Mesenchymal stem cell (in vitro differentiated cells and primary cell): ENCODE results near the gene INPPL1. TPM values are rescaled to one million over a fixed set of nuclear protein-coding genes. Genes with fewer than 3 reads are reported as not detected.

ENCODE experiments used
- DNase-seq: peaks from one replicate; pipeline ENCODE4 v3.0.0-alpha.2; 2013
- H2AFZ ChIP-seq: one replicate; pipeline ENCODE4 v1.6.1; 2013; ENCODE audit warnings: low read depth, mild to moderate bottlenecking, control low read depth, inconsistent platforms, low read length, moderate library complexity
- H2AK5ac ChIP-seq: 2 replicates; pipeline ENCODE4 v1.6.1; 2013; ENCODE audit warnings: low read length, moderate library complexity, mild to moderate bottlenecking, inconsistent platforms; ENCODE audit not compliant: severe bottlenecking
- H2BK120ac ChIP-seq: one replicate; pipeline ENCODE4 v1.6.1; 2013; ENCODE audit warnings: low read depth, mild to moderate bottlenecking, inconsistent platforms, low read length, moderate library complexity
- H2BK12ac ChIP-seq, 2 experiments: one replicate each; pipeline ENCODE4 v1.6.1; 2013; ENCODE audit warnings: inconsistent platforms in 2 of 2, low read length in 2 of 2, mild to moderate bottlenecking in 2 of 2, moderate library complexity in 2 of 2, control low read depth in 1 of 2
- H2BK15ac ChIP-seq: one replicate; pipeline ENCODE4 v1.6.1; 2013; ENCODE audit warnings: mild to moderate bottlenecking, low read depth, inconsistent platforms; ENCODE audit not compliant: poor library complexity, severe bottlenecking
- H2BK5ac ChIP-seq: 2 replicates; pipeline ENCODE4 v1.6.1; 2013; ENCODE audit warnings: low read depth, mild to moderate bottlenecking, low read length, control low read depth, inconsistent platforms; ENCODE audit not compliant: poor library complexity, severe bottlenecking
- H3K14ac ChIP-seq, 2 experiments: one replicate each; pipeline ENCODE4 v1.6.1; 2013; ENCODE audit warnings: inconsistent platforms in 2 of 2, low read length in 2 of 2, control low read depth in 1 of 2, mild to moderate bottlenecking in 1 of 2, moderate library complexity in 1 of 2
- H3K18ac ChIP-seq, 2 experiments: one replicate each; pipeline ENCODE4 v1.6.1; 2013; ENCODE audit warnings: inconsistent platforms in 2 of 2, low read length in 2 of 2, control low read depth in 1 of 2, low read depth in 1 of 2, mild to moderate bottlenecking in 1 of 2
- H3K23ac ChIP-seq, 2 experiments: one replicate each; pipeline ENCODE4 v1.6.1; 2013; ENCODE audit warnings: inconsistent platforms in 2 of 2, low read length in 2 of 2, mild to moderate bottlenecking in 2 of 2, moderate library complexity in 2 of 2, control low read depth in 1 of 2
- H3K27ac ChIP-seq: 2 replicates; pipeline ENCODE4 v1.5.1; 2013; ENCODE audit warnings: mild to moderate bottlenecking, moderate library complexity, low read length, control low read depth, inconsistent platforms; ENCODE audit not compliant: poor library complexity, severe bottlenecking
- H3K27me3 ChIP-seq, 2 experiments: 2 replicates each; pipeline versions ENCODE4 v1.6.1 to v1.7.0; 2013; ENCODE audit warnings: low read length in 2 of 2, mild to moderate bottlenecking in 2 of 2, moderate library complexity in 2 of 2, control low read depth in 1 of 2, inconsistent platforms in 1 of 2; ENCODE audit not compliant: control insufficient read depth in 1 of 2, insufficient read depth in 1 of 2
- H3K36me3 ChIP-seq, 2 experiments: 2 replicates each; pipeline versions ENCODE4 v1.6.1 to v1.7.0; 2013; ENCODE audit warnings: low read length in 2 of 2, control low read depth in 1 of 2, inconsistent platforms in 1 of 2, low read depth in 1 of 2, mild to moderate bottlenecking in 1 of 2; ENCODE audit not compliant: insufficient read depth in 2 of 2, control insufficient read depth in 1 of 2
- H3K4ac ChIP-seq, 2 experiments: one replicate each; pipeline ENCODE4 v1.6.1; 2013; ENCODE audit warnings: inconsistent platforms in 2 of 2, low read length in 2 of 2, mild to moderate bottlenecking in 2 of 2, moderate library complexity in 2 of 2, control low read depth in 1 of 2, low read depth in 1 of 2
- H3K4me1 ChIP-seq: 2 replicates; pipeline ENCODE4 v1.6.1; 2013; ENCODE audit warnings: low read depth, low read length, control low read depth; ENCODE audit not compliant: control insufficient read depth, insufficient read depth
- H3K4me2 ChIP-seq: 2 replicates; pipeline ENCODE4 v1.6.1; 2013; ENCODE audit warnings: low read length, mild to moderate bottlenecking, inconsistent platforms; ENCODE audit not compliant: poor library complexity, severe bottlenecking
- H3K4me3 ChIP-seq, 2 experiments: 2 replicates each; pipeline versions ENCODE4 v1.5.1 to v1.7.0; 2013; ENCODE audit warnings: low read length in 2 of 2, mild to moderate bottlenecking in 2 of 2, control low read depth in 1 of 2, low read depth in 1 of 2; ENCODE audit not compliant: insufficient read depth in 1 of 2
- H3K79me1 ChIP-seq: replicated peaks from 2 replicates; pipeline ENCODE4 v1.6.1; 2013; ENCODE audit warnings: mild to moderate bottlenecking, control low read depth, low read length, inconsistent platforms; ENCODE audit not compliant: poor library complexity, severe bottlenecking
- H3K9ac ChIP-seq: 2 replicates; pipeline ENCODE4 v1.7.0; 2013; ENCODE audit warnings: mild to moderate bottlenecking, low read length, moderate library complexity
- H3K9me3 ChIP-seq: 2 replicates; pipeline ENCODE4 v1.7.0; 2013; ENCODE audit warnings: mild to moderate bottlenecking, low read length; ENCODE audit not compliant: control insufficient read depth
- H4K8ac ChIP-seq: one replicate; pipeline ENCODE4 v1.6.1; 2013; ENCODE audit warnings: inconsistent platforms, mild to moderate bottlenecking, low read length, moderate library complexity
- H4K91ac ChIP-seq: one replicate; pipeline ENCODE4 v1.6.1; 2013; ENCODE audit warnings: mild to moderate bottlenecking, low read length, inconsistent platforms
- WGBS: methylation state at CpG from one replicate; pipeline ENCODE4 v1.1.7; 2013; ENCODE audit warnings: mixed read lengths; 5-methylcytosine and 5-hydroxymethylcytosine counted together
- polyA plus RNA-seq, 2 experiments: library from polyadenylated mRNA; stranded (reverse); fragments of 200-250 nt; gene quantifications; one replicate each; pipeline ENCODE4 v1.2.3, GENCODE V29; 2013

INPPL1 gene
- 111 TPM for polyA plus RNA-seq (2013, experiment 1 of 2)
- polyA plus RNA-seq (2013, experiment 2 of 2) = 103 TPM

GRCh38 chr11:72224564-72225410 is at the start of gene INPPL1:
Gene INPPL1, plus strand, starts transcription at chr11:72224767. Its CDS starts 218 bp downstream, at chr11:72224985.
- Histone ChIP-seq H2BK15ac (peak within 1 kb of the TSS; percentile 89), H4K91ac (peak within 1 kb of the TSS; percentile 88), H2BK5ac (peak within 1 kb of the TSS; percentile 89), H3K27ac (peak within 1 kb of the TSS; percentile 83), H4K8ac (peak within 1 kb of the TSS; percentile 74), H2AK5ac (peak within 1 kb of the TSS; percentile 66), H3K9me3 (no peaks in the 10 kb centered on the region), H3K79me1 (peaks cover 18% of the 10 kb centered on the region), H3K23ac (peak within 1 kb of the TSS; percentile 42 to 84), H3K4ac (peak within 1 kb of the TSS; percentile 57 to 98), H3K4me2 (peak within 1 kb of the TSS; percentile 78), H3K14ac (peak within 1 kb of the TSS; percentile 27 to 98), H3K27me3 (no peaks in the 10 kb centered on the region), H3K18ac (peak within 1 kb of the TSS; percentile 88 to 91), H2BK120ac (peak within 1 kb of the TSS; percentile 96), H3K4me1 (peaks cover 35% of the 10 kb centered on the region), H3K9ac (peak within 1 kb of the TSS; percentile 94), H3K36me3 (peaks cover 31 to 34% of the 10 kb centered on the region in 2 experiments), H2BK12ac (peak within 1 kb of the TSS; percentile 18 to 42), H3K4me3 (peak within 1 kb of the TSS; percentile 82 to 98), H2AFZ (no peak within 1 kb of the TSS)
- WGBS = under 1% methylated on average over 66 of the region's 81 CpGs
- peak; percentile 55 for DNase-seq

GRCh38 chr11:72177656-72178055 is 46.9 kb upstream of the INPPL1 start:
- Histone ChIP-seq H3K4me3 (no peak overlapping the region), H3K36me3 (no peaks in the 10 kb centered on the region), H3K14ac (no peak overlapping the region), H3K9ac (no peak overlapping the region), H2BK5ac (no peak overlapping the region), H4K8ac (no peak overlapping the region), H3K79me1 (no peaks in the 10 kb centered on the region), H3K27ac (no peak overlapping the region), H3K4me2 (no peak overlapping the region), H4K91ac (no peak overlapping the region), H3K9me3 (no peaks in the 10 kb centered on the region), H3K4me1 (no peaks in the 10 kb centered on the region), H2AK5ac (no peak overlapping the region), H3K27me3 (peaks cover 14 to 18% of the 10 kb centered on the region in 2 experiments), H2BK120ac (no peak overlapping the region), H3K4ac (no peak overlapping the region), H2AFZ (no peak overlapping the region), H3K18ac (no peak overlapping the region), H3K23ac (no peak overlapping the region), H2BK15ac (no peak overlapping the region), H2BK12ac (no peak overlapping the region)
- WGBS = 92% methylated on average over 6 of the region's 6 CpGs
- no peak for DNase-seq

- Histone ChIP-seq H4K91ac (no peak overlapping the region), H2AK5ac (no peak overlapping the region), H3K4ac (no peak overlapping the region), H2BK5ac (no peak overlapping the region), H3K4me3 (no peak overlapping the region), H3K23ac (no peak overlapping the region), H3K4me1 (no peaks in the 10 kb centered on the region), H3K18ac (no peak overlapping the region), H3K14ac (no peak overlapping the region), H3K27ac (no peak overlapping the region), H3K9me3 (no peaks in the 10 kb centered on the region), H3K36me3 (no peaks in the 10 kb centered on the region), H3K9ac (no peak overlapping the region), H3K4me2 (no peak overlapping the region), H2AFZ (no peak overlapping the region), H4K8ac (no peak overlapping the region), H3K79me1 (no peaks in the 10 kb centered on the region), H2BK15ac (no peak overlapping the region), H2BK120ac (no peak overlapping the region), H3K27me3 (peaks cover 14 to 18% of the 10 kb centered on the region in 2 experiments), H2BK12ac (no peak overlapping the region)
- no peak for DNase-seq
- 69% methylated on average over 2 of the region's 7 CpGs for whole genome bisulfite sequencing
These were observed 45.3 kb upstream of the INPPL1 start for GRCh38 chr11:72179049-72179803.
